Activated CD8-positive, alpha-beta memory T cell treated with anti-CD3 and anti-CD28 coated beads, Interleukin-2, amount 50 U/mL, for 1 hour (primary cell): Measurements from ENCODE around the gene AJM1.
"Not testable (repeated sequence)": the region's sequence is repeated elsewhere in the genome, so short reads cannot be mapped to it uniquely, and the experiment has no call there.

Experiments used
- DNase-seq: peaks from one replicate; pipeline ENCODE4 v3.0.0-alpha.2; 2020; ENCODE audit errors: extremely low read depth

The AJM1 gene

DNA sequence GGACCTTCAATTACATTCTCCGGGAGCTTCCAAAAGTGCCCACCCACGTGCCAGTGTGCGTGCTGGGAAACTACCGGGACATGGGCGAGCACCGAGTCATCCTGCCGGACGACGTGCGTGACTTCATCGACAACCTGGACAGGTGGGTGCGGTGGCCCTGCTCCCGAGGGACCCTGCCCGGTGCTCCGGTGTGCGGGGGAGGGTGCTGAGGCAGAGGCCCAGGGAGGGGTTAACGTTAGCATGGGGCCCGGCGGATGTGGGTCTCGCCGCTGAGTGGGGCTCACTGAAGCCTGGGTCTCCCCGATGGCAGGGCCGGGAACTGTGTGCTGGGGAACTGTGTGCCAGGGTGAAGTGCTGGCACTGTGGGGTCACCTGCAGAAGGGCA lies 10.6 kb upstream of the AJM1 start:
- no peak for DNase-seq

DNA sequence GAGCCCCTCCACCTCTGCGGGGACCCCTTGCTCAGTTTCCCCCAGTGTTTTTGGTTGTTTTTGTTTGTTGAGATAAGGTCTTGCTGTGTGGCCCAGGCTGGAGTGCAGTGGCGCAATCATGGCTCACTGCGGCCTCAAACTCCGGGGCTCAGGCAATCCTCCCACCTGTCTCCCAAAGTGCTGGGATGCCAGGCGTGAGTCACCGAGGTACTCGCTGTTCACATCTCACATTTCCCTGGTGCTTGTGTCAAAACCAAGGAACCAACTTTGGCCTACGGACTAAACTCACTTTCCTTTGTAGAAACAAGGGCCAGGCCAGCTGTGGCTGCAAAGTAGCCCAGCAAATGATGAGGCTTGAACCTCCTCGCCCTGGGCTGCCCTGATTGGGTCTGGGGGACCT lies 9.7 kb upstream of the AJM1 start:
- no peak for DNase-seq

DNA sequence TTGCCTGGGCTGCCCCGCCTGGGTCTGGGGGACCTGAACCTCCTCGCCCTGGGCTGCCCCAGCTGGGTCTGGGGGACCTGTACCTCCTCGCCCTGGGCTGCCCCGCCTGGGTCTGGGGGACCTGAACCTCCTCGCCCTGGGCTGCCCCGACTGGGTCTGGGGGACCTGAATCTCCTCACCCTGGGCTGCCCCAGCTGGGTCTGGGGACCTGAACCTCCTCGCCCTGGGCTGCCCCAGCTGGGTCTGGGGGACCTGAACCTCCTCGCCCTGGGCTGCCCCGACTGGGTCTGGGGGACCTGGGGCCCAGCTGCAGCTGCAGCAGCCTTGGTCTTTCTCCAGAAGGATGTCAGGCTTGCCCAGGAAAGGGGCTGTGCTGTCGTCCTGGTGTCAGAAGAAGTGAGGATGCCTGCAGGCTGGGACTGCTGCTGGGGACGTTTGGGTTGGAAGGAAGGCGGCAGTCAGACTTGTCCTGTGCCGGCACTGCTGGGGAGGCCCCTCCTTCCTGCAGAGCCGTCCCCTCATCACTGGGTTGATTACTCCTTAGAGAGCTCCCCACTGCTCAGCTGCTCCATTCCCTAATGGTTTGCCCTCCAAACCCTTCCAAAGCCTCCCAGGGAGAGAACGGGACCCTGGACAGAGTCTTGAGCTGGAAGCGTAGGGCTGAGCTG lies 8.8 kb upstream of the AJM1 start:
- DNase-seq, result not testable (repeated sequence)

DNA sequence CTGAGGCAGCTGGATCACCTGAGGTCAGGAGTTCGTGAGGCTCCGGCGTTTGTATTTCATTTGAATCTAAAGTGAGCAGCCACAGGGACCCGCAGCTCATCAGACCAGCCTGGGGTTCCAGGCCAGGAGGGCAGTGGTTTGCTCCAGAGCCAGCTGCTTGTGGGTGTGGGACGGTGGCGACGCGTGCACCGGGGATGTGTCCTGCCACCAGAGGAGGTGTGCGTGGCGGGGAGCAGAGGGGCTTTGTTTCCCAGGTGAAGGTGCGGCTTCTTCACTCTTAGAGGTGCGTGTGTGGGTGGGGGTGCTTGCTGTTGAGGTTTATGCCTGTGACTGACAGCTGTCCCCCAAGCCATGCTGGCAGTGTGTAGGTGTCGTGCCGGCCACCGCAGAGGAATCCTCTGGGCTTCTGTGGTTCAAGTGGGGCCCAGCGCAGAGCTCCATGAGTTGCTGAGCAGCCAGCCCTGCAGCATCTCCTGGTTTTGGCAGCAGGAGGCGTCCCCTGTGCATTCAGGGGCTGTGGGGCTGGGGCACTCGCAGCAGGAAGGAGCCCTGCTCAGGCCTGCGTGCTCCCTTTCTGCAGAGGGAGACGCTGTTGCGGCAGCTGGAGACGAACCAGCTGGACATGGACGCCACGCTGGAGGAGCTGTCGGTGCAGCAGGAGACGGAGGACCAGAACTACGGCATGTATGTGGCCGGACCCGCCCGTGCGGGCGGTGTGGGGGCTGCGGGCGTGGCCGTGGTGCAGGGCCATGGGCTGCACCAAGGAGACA lies 6.9 kb upstream of the AJM1 start:
- DNase-seq, result no peak

DNA sequence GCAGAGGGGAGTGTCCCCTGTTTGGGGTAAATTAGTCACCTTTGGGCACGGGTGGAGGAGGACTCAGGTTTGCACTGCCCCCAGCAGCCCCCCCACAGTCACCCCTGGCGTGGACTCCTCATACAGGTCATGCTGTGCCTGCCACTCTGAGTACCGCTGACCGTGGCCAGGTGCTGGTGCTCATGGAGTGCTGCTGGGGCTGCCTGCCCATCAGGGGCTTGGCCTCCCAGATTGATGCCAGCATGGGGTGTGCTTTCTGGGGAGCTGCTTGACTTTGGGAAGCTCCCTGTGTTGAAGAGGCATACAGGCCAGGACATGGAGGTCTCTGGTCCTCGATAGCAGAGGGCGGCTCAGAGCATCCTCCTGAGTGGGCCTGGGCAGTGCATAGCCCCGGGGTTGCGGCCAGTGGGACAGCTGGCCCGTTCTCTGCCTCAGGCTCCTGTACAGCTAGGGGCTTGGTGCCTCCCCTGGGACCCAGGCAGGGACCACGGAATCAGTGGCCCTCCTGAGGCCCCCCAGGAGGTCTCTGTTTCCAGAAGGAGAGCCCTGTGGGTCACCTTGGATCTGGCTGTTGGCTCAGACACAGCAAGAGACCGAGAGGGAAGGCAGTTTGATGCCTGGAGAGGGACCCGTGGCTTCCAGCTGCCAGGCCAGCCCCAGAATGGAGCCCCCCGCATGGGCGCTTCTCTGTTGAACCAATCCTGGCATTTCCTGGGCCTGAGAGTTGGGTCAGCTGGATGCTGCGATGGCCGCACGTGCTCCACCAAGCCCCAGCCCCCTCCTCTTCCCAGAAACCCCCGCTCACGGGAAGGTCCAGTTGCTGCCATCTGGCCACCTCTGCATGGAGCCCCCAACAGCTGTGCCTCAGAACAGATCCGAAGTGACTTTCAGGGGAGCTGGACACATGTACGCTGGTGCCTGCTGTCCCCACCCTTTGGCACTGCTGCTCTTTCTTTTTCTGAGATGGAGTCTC lies 6.1 kb upstream of the AJM1 start:
- no peak for DNase-seq

DNA sequence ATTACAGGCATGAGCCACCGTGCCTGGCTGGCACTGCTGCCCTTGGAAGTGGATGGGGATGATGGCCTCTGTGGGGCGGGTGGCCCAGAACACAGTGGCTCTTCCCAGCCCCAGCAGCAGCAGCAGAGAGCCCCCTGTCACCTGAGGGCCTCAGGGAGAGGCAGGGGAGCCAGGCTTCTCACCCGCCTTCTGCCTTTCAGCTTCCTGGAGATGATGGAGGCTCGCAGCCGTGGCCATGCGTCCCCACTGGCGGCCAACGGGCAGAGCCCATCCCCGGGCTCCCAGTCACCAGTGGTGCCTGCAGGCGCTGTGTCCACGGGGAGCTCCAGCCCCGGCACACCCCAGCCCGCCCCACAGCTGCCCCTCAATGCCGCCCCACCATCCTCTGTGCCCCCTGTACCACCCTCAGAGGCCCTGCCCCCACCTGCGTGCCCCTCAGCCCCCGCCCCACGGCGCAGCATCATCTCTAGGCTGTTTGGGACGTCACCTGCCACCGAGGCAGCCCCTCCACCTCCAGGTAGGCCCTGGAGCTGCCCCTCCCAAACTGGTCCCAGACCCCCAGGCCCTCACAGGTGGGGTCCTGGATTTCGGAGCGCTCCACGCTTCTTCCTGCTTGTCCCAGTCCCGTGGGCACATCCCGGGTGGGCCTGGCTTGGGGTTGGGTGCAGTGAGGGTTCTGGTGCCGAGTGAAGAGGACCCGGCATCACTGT lies 5.0 kb upstream of the AJM1 start:
- no peak for DNase-seq

DNA sequence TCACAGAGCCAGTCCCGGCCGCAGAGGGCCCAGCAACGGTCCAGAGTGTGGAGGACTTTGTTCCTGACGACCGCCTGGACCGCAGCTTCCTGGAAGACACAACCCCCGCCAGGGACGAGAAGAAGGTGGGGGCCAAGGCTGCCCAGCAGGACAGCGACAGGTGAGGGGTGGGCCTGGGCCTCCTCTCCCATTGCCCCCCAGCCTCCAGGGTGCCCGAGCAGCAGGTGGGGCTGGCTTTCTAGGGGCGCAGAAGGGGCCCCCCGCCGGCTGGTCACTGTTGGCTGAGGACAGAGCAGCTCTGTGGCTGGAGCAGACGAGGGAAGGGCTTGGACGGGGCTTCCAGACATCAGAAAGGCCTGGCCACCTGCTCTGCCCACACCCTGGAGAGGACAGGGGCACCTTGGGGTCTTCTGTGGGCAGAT lies 4.4 kb upstream of the AJM1 start:
- not testable (repeated sequence) for DNase-seq

DNA sequence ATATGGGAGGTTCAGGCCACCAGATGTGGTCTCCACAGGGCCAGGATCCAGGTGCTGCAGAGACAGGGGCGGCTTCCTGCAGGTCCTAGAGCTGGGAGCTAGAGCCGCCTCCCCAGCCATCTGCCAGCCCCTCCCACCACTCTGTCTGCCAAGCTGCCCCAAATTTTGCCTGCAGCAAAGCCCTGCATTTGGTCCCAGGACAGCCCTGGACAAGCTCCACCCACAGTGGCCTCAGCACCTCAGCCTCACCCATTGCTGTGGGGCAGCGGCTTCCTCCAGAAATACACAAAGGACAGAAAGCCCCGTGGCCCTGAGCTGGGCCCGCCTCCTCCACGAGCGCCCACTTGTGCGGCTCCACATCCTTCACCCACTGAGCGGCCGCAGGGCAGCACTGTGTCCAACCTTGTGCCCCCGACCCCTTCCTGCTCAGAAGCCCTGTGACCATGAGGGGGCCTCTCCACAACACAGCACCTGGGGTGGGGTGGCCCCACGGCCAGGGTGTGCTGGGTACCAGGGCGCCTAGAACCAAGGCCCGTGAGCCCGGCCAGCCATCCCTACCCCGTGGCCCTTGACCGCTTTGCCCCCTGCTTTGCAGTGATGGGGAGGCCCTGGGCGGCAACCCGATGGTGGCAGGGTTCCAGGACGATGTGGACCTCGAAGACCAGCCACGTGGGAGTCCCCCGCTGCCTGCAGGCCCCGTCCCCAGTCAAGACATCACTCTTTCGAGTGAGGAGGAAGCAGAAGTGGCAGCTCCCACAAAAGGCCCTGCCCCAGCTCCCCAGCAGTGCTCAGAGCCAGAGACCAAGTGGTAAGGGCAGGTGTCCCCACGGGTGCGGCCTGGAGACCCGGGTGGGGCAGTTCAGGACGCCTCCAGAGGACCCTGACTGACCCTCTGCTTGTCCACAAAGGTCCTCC lies 3.7 kb upstream of the AJM1 start:
- DNase-seq, result no peak

DNA sequence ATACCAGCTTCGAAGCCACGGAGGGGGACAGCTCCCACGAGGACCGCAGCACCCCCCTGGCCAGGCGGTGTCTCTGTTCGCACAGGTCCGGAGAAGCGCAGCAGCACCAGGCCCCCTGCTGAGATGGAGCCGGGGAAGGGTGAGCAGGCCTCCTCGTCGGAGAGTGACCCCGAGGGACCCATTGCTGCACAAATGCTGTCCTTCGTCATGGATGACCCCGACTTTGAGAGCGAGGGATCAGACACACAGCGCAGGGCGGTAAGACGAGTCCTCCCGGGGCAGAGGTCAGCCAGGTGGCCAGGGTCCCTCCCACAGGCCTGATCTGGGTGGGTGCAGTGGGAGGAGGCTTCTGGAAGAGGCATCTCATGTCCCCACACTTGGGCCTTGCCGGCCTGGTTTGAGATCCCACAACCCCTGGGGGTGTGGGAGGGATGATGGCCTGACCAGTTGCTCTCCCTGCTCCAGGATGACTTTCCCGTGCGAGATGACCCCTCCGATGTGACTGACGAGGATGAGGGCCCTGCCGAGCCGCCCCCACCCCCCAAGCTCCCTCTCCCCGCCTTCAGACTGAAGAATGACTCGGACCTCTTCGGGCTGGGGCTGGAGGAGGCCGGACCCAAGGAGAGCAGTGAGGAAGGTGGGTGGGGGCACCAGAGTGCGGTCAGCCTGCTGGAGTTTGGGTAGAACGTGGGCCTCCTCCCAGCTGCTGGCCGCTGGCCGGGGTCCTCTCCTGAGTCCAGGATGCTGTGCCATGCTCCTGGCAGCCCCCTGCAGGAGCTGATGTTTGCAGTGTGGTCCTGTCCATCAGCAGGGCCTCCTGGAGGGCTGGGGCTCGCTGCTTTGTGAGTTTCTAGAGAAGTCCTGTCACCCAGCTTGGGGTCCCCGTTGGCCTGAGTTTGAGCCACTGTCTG lies 2.8 kb upstream of the AJM1 start:
- no peak for DNase-seq

DNA sequence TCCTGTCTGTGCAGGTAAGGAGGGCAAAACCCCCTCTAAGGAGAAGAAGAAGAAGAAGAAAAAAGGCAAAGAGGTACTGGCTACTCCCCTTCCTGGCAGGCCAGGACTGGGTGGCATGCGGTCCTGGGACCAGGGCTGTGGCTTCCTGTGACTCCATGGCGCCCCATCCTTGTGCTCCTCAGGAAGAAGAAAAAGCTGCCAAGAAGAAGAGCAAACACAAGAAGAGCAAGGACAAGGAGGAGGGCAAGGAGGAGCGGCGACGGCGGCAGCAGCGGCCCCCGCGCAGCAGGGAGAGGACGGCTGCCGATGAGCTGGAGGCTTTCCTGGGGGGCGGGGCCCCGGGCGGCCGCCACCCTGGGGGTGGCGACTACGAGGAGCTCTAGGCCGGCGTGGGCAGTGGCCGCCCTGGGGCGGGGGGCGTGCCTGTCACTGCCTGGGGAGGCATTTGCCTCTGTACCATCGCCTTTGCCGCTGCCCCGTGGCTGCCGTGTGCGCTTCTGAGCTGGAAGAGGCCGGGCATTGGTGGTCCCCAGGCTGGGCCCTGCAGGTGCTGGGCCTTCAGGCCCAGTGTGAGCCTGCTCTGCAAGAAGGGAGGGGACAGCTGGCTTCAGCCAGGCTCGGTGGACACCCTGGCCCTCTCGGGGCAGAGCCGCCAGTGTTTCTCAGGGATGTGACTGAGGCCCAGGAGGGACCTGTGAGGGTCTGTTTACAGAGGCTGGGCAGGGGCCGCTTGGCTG lies 2.0 kb upstream of the AJM1 start:
- DNase-seq, result no peak

DNA sequence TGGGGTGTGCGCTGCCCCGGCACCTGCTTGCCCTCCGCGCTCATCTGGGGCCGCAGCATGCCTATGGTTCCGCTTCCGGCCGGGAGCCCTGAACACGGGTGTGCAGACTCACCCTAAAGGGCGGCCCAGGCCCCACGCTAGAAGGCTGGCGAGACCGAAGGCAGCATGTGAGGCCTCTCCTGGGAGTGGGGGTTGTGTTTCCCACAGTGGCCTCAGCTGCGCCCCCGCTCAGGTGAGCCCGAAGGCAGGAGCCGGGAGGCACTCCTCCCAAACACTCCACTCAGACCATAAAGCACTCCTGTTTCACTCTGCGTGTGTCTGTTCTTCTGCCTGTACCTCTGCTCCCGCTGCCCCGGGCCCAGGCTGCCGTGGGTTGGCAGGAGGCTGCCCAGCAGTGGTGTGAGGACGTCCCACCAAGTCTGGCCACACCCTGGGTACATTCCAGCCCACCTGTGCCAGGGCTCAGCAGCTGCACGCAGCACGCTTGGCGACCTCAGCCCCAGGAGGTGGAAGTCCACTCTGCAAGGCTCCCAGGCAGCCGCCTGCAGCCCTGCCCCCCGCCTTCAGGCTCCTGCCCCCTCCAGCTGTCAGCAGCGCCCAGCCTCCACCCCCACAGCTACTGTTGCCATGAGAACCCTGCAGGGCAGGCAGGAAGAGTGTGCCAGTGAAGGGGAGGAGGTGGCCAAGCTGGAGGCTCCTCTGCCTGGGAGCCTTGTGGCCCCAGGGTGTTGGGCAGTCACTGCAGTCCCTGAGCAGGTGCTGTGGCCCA lies 1.2 kb upstream of the AJM1 start:
- no peak for DNase-seq

DNA sequence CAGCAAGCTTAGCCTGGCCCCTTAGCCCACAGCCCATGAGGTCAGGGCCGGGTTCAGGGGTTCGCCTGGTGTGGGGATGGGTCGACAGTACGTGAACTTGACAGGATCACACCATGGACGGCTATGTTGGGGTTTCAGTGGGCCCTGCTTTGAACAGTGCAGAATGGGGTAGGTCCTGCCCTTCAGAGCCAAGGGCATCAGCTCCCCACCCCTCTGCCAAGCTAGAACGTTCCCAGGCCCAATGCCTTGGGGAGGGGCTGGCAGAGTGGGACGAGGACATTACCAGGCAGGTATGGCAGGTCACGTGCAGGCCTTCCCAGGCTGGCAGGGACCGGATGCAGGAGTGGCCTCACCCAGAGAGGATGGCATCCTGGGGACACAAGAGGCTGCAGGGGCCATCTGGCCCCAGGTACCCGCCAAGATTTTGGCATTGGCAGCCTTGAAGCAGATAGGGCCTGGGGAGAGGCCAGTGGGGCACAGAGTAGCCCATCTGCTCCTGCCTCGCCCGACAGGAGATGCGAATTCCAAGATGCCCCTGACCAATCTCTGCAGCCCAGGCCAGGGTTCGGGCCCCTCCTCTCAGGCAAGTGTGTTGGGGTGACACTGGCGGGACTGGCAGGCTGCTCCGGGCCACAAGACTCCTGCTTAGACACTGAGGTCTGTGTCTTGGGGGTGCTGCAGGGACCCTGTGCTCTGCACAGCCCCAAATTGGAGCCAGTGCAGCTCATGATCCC lies 465 bp upstream of the AJM1 start:
- DNase-seq, result not testable (repeated sequence)

DNA sequence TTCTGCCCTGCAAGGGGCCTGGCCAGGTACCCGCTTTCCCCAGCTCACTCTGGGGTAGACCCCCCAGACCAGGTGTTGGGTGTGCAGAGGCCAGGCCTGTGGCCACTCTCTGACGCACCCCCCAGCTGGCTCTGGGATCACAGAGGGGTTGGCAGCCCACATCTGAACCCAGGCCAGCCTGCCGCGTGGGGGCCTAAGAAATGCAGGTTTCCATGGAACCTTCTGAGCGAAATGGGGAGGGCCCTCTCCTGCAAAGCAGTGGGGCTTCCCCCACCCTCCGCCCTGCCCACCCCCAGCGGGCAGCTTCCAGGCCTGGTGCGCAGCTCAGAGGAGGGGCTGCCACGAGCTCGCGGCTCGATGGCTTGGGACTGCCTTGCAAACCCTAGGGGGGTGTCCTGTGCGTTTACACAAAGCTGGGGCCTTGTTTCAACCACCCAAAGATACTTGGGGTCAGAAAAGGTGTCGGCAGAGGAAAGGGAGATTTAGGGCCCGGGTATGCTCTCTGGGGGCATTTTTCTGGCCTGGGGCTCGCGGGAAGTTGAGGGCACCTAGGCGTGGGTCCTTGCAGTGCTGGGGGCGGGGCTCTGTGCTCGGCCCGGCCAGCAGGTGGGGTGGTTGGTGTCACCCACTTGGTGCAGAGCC lies 1.0 kb downstream of the AJM1 start:
- DNase-seq, result not testable (repeated sequence)

DNA sequence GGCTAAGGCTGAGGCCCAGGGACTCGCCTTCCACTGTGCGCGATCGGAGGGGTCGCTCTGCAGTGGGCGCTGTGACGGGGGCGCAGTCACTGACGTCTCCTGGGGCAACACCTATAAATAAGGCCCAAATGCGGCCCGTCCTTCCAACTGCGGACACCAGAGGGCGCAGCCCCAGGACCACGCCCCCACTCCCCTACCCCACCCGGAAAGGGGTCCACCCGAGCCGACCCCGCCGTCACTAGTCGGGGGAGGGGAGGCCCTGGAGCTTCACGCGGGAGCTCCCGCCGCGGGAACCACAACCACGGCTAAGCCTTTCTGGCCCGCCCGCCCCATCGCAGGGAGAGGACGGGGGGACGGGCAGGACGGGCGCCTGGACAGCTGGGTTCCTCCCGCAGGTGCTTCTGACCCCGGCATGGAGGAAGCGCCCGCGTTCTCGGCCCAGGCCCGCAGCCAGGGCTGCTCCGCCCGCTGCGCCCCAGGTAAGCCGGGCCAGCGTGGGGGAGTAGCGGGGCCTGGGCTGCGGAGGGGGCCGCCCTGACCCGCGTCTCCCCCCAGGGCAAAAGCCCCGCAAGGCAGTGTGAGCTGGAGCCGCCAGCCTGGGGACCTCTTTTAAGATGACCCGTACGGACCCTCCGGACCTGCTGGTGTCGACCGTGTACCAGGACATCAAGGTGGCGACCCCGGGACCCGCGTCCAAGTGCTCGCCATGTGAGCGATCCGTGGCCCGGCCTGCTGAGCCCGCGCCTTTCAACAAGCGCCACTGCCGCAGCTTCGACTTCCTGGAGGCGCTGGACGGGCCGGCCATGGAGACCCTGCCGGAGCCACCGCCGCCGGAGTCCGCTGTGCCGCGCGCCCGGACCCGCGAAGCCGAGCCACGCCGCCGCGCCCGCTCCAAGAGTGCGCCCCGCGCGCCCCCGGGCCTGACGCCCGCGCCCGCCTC lies 1.8 kb downstream of the AJM1 start:
- not testable (repeated sequence) for DNase-seq

DNA sequence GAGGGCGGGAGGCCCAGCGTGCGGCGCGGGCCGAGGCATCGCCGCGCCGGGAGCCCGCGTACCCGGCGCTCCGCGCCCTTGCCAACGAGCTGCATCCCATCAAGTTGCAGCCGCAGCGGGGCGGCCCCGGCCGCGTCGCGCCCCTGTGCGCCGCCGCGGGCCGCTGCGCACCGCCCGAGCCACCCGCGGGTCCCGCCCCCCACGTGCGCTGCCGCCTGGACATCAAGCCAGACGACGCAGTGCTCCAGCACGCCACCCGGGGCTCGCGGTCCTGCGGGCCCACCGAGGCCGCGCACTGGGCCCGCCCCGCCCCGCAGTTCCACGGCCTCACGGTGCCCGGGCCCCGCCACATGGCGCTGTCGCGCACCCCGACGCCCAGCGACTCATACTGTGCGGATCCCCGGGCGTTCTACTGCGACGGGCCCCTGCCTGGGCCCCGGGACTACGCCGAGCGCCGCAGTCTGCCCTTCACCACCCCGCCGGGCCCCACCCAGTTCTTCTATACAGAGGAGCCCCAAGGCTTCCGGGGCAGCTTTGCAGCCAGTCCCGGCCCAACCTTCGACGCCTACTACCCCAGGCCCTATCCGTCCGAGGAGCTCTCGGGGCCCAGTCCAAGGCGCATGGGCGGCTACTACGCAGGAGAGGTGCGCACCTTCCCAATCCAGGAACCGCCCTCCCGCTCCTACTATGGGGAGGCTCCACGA lies 2.6 kb downstream of the AJM1 start:
- no peak for DNase-seq
